Type B pancreatic cell (in vitro differentiated cells): Measurements from ENCODE around the gene NLRP13. TPM values are rescaled to one million over a fixed set of nuclear protein-coding genes. Genes with fewer than 3 reads are reported as not detected.

ENCODE experiments used
- DNase-seq: peaks from one replicate; pipeline ENCODE4 v3.0.0; 2021; ENCODE audit warnings: mixed read lengths; ENCODE audit not compliant: unreplicated experiment; ENCODE audit errors: extremely low spot score
- H3K27ac Mint-ChIP-seq: 2 replicates; pipeline ENCODE4 v1.8.0; 2021; ENCODE audit warnings: mild to moderate bottlenecking, mixed read lengths
- H3K27me3 Mint-ChIP-seq: 2 replicates; pipeline ENCODE4 v1.8.0; 2021; ENCODE audit warnings: mixed read lengths
- H3K36me3 Mint-ChIP-seq: 2 replicates; pipeline ENCODE4 v1.8.0; 2021; ENCODE audit warnings: mixed read lengths
- H3K4me1 Mint-ChIP-seq: one replicate; pipeline ENCODE4 v1.8.0; 2021; ENCODE audit warnings: mixed read lengths; ENCODE audit not compliant: unreplicated experiment
- H3K4me3 Mint-ChIP-seq: 2 replicates; pipeline ENCODE4 v1.8.0; 2021; ENCODE audit warnings: mild to moderate bottlenecking, mixed read lengths
- H3K9me3 Mint-ChIP-seq: 2 replicates; pipeline ENCODE4 v1.8.0; 2021; ENCODE audit warnings: mixed read lengths
- total RNA-seq: library from RNA; stranded (reverse); gene quantifications from 2 replicates; pipeline ENCODE4 v1.2.1, GENCODE V29; 2021; ENCODE audit warnings: low replicate concordance
- TF ChIP-seq, protein P1 (sequence below): fragments of 200-600 bp; sonication (generic); conservative IDR thresholded peaks from 2 replicates; pipeline ENCODE4 v1.5.0; 2021; ENCODE audit warnings: antibody characterized with exemption, mild to moderate bottlenecking

Gene NLRP13
- total RNA-seq, 1 donor from 2014 or later = not detected

DNA sequence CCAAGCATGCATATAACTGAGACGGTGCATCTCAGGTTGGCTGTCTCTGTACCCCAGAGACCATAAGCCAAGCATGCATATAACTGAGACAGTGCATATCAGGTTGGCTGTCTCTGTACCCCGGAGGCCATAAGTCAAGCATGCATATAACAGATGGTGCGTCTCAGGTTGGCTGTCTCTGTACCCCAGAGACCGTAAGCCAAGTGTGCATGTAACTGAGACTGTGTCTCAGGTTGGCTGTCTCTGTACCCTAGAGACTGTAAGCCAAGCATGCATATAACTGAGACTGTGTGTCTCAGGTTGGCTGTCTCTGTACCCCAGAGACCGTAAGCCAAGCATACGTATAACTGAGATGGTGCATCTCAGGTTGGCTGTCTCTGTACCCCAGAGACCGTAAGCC lies 65.0 kb downstream of the NLRP13 start:
- Mint-ChIP-seq H3K27me3 (no peaks in the 10 kb centered on the region), H3K4me1 (no peaks in the 10 kb centered on the region), H3K27ac (no peak overlapping the region), H3K9me3 (peaks cover 23% of the 10 kb centered on the region), H3K4me3 (no peak overlapping the region), H3K36me3 (no peaks in the 10 kb centered on the region)
- no peak for DNase-seq
- TF ChIP-seq, protein P1, sequence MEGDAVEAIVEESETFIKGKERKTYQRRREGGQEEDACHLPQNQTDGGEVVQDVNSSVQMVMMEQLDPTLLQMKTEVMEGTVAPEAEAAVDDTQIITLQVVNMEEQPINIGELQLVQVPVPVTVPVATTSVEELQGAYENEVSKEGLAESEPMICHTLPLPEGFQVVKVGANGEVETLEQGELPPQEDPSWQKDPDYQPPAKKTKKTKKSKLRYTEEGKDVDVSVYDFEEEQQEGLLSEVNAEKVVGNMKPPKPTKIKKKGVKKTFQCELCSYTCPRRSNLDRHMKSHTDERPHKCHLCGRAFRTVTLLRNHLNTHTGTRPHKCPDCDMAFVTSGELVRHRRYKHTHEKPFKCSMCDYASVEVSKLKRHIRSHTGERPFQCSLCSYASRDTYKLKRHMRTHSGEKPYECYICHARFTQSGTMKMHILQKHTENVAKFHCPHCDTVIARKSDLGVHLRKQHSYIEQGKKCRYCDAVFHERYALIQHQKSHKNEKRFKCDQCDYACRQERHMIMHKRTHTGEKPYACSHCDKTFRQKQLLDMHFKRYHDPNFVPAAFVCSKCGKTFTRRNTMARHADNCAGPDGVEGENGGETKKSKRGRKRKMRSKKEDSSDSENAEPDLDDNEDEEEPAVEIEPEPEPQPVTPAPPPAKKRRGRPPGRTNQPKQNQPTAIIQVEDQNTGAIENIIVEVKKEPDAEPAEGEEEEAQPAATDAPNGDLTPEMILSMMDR = no peak

DNA sequence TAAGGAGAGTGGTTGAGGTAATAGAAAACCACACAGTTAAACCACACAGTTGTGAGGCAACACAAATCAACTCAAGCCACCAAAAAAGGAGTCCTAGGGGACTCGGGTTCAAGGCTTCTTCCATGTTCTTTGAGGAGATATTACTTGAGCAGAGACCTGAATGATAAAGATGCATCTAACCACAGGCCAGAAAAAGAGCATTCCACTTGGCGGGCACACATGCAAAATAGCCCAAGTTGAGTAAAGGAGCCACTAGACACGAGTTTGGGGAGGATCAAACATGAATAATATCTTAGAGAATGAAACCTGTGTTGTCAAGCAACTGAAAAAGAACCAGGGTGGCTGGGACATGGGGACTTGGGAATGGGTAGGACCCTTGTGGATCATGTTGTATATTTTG lies 65.6 kb downstream of the NLRP13 start:
- Mint-ChIP-seq H3K4me1 (no peaks in the 10 kb centered on the region), H3K4me3 (no peak overlapping the region), H3K9me3 (peaks cover 23% of the 10 kb centered on the region), H3K27me3 (no peaks in the 10 kb centered on the region), H3K36me3 (no peaks in the 10 kb centered on the region), H3K27ac (no peak overlapping the region)
- TF ChIP-seq, protein P1 = no peak
- no peak for DNase-seq

DNA sequence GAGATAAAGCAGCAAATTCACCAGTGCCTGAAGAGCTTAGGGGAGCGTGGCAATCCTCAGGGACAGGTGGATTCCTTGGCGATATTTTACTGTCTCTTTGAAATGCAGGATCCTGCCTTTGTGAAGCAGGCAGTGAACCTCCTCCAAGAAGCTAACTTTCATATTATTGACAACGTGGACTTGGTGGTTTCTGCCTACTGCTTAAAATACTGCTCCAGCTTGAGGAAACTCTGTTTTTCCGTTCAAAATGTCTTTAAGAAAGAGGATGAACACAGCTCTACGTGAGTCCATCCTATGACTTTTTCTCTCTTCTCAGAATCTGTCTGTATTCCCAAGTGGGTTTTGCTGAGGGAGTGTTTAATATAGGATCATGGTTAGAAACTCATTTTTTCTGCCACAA lies 73.2 kb downstream of the NLRP13 start:
- Mint-ChIP-seq H3K4me3 (no peak overlapping the region), H3K27ac (no peak overlapping the region), H3K27me3 (no peaks in the 10 kb centered on the region), H3K9me3 (peaks cover 4% of the 10 kb centered on the region), H3K36me3 (no peaks in the 10 kb centered on the region), H3K4me1 (no peaks in the 10 kb centered on the region)
- TF ChIP-seq, protein P1 = no peak
- no peak for DNase-seq

DNA sequence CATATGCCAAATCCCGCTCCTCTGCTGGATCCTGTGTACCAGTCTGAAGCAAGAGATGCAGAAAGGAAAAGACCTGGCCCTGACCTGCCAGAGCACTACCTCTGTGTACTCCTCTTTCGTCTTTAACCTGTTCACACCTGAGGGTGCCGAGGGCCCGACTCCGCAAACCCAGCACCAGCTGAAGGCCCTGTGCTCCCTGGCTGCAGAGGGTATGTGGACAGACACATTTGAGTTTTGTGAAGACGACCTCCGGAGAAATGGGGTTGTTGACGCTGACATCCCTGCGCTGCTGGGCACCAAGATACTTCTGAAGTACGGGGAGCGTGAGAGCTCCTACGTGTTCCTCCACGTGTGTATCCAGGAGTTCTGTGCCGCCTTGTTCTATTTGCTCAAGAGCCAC lies 73.7 kb downstream of the NLRP13 start:
- Mint-ChIP-seq H3K27me3 (no peaks in the 10 kb centered on the region), H3K9me3 (peaks cover 4% of the 10 kb centered on the region), H3K4me1 (no peaks in the 10 kb centered on the region), H3K36me3 (no peaks in the 10 kb centered on the region), H3K27ac (no peak overlapping the region), H3K4me3 (no peak overlapping the region)
- TF ChIP-seq, protein P1 = no peak
- no peak for DNase-seq

DNA sequence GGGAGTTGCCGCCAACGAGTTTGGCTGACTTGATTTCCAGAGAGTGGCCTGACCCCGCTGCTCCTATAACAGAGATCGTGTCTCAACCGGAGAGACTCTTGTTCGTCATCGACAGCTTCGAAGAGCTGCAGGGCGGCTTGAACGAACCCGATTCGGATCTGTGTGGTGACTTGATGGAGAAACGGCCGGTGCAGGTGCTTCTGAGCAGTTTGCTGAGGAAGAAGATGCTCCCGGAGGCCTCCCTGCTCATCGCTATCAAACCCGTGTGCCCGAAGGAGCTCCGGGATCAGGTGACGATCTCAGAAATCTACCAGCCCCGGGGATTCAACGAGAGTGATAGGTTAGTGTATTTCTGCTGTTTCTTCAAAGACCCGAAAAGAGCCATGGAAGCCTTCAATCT lies 74.2 kb downstream of the NLRP13 start:
- H3K4me3 Mint-ChIP-seq = no peak overlapping the region
- TF ChIP-seq, protein P1 = no peak
- DNase-seq = no peak
- H3K27me3 Mint-ChIP-seq = no peaks in the 10 kb centered on the region
- no peaks in the 10 kb centered on the region for H3K36me3 Mint-ChIP-seq
- no peak overlapping the region for H3K27ac Mint-ChIP-seq
- peaks cover 4% of the 10 kb centered on the region for H3K9me3 Mint-ChIP-seq
- no peaks in the 10 kb centered on the region for H3K4me1 Mint-ChIP-seq

DNA sequence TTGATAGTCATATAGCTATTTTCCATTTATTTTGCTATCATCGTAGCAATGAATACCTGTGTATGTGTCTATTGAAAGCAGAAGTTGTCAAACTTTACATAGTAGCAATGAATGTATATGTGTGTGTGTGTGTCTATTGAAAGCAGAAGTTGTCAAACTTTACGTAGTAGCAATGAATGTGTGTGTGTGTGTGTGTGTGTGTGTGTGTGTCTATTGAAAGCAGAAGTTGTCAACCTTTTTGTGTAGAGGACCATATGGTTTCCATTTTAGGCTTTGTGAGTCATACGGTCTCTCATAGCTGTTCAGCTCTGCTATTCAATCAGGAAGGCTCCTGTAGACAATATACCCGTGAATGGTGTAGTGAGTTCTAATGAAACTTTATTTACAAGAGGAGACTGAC lies 75.0 kb downstream of the NLRP13 start:
- no peak for DNase-seq
- Mint-ChIP-seq H3K4me3 (no peak overlapping the region), H3K27me3 (no peaks in the 10 kb centered on the region), H3K27ac (no peak overlapping the region), H3K4me1 (no peaks in the 10 kb centered on the region), H3K9me3 (peaks cover 4% of the 10 kb centered on the region), H3K36me3 (no peaks in the 10 kb centered on the region)
- TF ChIP-seq, protein P1 = no peak
